IPS DF 4.7 (cell line): ENCODE results near the gene GPR137.

Experiments used
- DNase-seq: peaks from one replicate; pipeline ENCODE4 v3.0.0-alpha.2; 2013; ENCODE audit warnings: low spot score; ENCODE audit errors: extremely low read depth

Gene GPR137

DNA sequence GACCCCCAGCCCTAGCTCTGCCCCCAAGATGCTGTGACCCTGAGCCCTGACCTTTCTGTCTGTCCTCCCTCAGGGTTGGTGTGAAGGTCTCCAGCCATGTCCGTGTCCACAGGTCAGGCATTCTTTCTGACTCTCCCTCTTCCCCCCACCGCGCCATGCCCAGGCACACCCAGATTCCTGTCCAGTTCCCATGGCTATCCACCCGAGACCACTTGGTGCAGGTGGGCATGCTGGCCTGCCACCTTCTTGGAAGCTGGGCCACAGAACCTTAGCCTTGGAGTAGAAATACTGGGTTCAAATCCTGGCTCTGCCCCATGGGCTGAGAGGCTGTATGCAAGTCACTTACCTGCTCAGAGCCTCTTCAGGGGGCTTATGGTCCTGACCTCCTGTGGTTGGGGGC is 36.6 kb upstream of the GPR137 start:
- DNase-seq: no peak

DNA sequence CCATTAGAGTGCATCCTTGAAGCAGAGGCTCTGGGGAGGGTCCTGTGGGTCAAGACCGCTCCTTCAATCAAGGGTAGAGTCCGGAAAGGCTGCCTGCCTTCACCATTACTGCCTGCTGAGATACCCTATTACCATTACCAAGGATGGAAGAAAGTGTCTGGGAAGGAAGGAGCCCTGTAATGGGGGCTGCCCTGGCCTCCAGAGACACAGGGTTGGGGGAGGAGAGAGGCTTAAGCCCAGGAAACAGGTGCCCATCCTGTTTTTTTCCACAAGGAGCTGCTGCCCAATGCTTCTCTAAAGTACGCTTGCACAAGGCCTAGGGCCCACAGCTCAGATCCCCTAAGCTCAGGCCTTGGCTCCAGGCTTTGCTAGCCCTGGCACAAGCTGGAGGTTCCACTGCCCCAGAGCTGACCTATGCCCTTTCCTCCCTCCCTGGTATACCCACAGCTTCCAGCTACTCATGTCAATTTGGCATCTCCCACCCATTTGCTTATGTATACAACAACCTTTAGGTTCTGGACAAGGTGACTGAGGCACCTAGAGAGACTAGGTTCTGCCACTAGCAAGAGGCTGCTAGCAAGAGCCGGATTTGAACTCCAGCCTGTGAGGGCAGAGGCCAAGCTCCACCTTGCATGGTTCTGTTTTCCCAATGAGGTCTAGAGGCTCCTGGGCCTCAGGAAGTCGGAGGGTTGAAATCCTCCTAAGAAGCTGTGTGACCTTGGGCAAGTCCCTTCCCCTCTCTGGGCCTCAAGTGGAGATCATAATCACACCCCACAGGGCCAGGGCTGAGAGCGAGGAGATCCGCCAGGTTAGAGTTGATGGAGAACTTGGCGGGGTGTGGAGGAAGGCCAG is 35.9 kb upstream of the GPR137 start:
- no peak for DNase-seq

- no peak for DNase-seq
These were observed 35.1 kb upstream of the GPR137 start for GRCh38 chr11:64250415-64251015.

GRCh38 chr11:64251016-64251752 is 34.5 kb upstream of the GPR137 start, which contains the start of gene PLCB3:
Gene PLCB3, plus strand, starts transcription at chr11:64251530. Its CDS starts 120 bp downstream, at chr11:64251650.
- DNase-seq: no peak

- no peak for DNase-seq
These were observed 34.0 kb upstream of the GPR137 start for GRCh38 chr11:64251753-64252002.

GRCh38 chr11:64252003-64252872 is 33.4 kb upstream of the GPR137 start:
- DNase-seq: no peak

DNA sequence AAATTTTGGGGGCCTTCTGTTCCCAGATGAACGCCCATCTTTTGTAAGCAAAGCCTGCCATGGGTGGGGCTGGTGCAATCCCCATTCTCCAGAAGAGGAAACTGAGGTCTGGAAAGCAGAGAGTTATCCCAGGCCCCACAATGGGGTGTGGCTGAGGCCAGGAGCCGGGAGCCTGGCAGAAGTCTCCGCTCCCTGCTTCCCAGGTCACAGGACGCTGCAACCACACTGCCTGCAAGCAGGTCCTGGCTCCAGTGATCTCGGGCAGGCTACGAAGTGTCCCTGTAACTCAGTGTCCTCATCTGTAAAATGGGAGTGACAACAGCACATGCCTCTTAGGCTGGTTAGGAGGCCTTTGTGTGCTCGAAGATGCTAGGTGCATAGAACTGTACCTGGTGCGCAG is 32.6 kb upstream of the GPR137 start:
- DNase-seq: no peak

- DNase-seq: no peak
These were observed 32.2 kb upstream of the GPR137 start for GRCh38 chr11:64253481-64253880.

DNA sequence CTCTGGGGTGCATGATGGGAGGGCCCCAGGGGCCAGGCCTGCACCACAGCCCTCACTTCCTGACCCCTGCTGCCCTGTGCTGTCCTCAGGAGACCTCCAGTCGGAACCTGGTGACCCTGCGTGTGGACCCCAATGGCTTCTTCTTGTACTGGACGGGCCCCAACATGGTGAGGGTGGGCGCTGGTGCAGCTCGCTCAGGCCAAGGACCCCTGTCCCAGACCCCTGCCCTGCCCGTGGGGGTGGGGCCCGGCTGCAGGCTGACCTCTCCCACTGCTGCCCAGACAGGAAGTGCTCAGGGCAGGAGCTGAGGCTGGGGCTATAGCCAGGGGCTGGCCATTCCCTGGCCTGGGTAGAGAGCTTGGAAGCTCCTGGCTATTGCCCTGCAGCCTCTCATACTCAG is 31.3 kb upstream of the GPR137 start:
- no peak for DNase-seq

DNA sequence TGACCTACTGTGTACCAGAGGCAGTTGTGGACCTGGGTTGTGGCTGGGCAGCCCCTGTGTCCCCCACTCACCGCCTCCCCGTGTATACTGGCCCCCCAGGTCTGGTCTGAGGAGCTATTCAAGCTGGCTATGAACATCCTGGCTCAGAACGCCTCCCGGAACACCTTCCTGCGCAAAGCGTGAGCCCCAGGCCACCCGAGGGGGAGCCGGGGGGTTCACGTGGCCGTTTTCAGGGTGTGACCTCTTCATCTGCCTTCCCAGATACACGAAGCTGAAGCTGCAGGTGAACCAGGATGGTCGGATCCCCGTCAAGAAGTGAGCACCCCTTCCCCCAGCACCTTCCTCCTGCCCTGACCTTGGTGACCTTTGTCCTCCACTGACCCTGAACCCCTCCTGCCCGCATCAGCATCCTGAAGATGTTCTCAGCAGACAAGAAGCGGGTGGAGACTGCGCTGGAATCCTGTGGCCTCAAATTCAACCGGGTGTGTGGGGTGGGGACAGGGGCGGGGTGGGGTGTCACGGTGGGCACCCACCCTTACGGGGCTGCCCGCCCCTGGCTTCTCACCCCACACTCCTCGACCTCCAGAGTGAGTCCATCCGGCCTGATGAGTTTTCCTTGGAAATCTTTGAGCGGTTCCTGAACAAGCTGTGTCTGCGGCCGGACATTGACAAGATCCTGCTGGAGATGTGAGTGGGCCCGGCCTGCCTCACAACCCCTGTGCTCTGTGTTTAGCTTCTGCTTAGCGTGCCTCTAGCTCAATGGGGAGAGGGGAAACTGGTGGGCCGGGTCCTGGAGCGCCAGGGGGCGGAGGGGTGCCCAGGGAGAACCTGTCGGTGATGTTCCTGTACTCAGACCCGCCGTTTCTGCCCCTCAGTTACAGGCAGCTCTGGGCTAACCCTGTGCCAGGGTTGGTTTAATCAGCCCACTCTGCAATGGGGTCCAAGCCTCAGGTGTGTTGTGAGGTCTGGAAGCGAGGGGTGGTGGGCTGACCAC is 30.2 kb upstream of the GPR137 start:
- DNase-seq: no peak

- no peak for DNase-seq
These were observed 29.3 kb upstream of the GPR137 start for GRCh38 chr11:64256300-64256699.

- DNase-seq: no peak
These were observed 27.3 kb upstream of the GPR137 start for GRCh38 chr11:64258356-64258755.

- DNase-seq: no peak
These were observed 26.6 kb upstream of the GPR137 start for GRCh38 chr11:64258946-64259532.

- no peak for DNase-seq
These were observed 26.0 kb upstream of the GPR137 start for GRCh38 chr11:64259533-64260067.

DNA sequence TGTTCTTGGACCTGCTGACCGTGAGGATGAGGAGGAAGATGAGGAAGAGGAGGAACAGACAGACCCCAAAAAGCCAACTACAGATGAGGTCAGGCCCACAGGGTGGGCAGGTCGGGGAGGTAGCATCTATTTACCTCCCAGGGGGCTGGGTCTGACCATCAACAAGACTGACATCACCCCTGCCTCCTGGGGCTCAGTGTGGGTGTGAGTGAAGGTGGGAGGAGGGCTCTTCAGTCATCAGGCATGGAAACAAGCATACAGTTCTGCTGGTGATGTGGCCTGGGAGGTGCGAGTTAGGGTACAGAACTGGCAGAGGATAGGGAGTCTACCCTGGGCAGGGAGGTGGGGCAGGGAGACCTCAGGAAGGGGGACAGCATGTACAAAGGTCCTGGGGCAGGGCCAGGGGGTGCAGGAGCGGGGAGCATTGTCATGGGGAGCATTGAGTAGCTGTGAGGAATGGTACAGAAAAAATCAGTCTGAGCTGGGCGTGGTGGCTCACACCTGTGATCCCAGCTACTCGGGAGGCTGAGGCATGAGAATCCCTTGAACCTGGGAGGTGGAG is 25.4 kb upstream of the GPR137 start:
- DNase-seq: no peak

DNA sequence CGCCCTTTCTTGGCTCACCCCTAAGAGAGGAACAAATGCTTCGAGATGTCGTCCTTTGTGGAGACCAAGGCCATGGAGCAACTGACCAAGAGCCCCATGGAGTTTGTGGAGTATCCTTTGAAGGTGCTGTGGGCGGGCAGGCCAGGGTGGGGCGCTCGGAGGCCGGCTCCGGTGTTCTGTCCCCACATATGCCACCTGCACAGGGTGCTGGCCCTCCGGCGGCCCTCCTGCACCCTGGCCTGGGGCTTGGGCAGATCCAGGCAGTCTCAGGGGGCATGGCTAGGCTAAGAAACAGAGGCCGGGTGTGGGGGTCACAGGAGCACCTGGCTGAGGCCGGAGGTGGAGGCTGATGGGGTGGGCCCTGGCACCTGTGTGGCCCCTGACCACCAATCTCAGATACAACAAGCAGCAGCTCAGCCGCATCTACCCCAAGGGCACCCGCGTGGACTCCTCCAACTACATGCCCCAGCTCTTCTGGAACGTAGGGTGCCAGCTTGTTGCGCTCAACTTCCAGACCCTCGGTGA is 24.0 kb upstream of the GPR137 start:
- no peak for DNase-seq

GRCh38 chr11:64262271-64263002 is 23.2 kb upstream of the GPR137 start:
- no peak for DNase-seq
